Measurements from ENCODE around the gene PEAR1. TPM values are rescaled to one million over a fixed set of nuclear protein-coding genes. Genes with fewer than 3 reads are reported as not detected.
A peak's percentile ranks its signal among the peaks of the same experiment; 100 is the strongest.

PEAR1 gene
- total RNA-seq, 1 experiment from 2014 or later: 0.39 TPM

DNA sequence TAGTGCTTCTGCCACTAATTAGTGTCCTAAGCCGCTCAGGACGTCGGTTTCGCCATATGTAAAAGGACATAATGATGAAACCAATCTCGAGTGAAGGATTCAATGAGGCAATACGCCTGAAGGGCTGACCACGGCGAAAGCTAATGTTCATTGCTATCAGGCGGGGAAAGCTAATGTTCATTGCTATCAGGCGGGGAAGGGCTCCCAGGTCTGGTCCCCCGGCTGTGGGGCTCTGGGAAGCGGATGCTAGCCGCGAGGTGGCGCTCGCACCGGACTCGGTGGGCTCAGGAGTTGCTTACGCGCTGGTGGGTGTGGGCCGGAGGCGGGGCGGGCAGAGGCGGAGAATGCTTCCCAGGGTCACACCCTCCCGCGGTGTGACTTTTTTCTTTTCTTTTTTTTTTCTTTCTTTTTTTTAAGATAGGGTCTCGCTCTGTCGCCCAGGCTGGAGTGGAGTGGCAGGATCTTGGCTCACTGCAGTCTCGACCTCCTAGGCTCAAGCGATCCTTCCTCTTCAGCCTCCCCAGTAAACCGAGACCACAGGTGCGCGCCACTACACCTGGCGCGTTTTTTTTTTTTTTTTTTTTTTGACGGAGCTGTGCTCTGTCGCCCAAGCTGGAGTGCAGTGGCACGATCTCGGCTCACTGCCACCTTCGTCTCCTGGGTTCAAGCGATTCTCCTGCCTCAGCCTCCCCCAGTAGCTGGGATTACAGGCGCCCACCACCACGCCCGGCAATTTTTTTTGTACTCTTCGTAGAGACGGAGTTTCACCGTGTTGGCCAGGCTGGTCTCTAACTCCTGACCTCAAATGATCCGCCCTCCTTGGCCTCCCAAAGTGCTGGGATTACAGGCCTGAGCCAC is 1.1 kb upstream of the PEAR1 start:
- Histone ChIP-seq H3K9ac (ENCODE audit: extremely low read depth, insufficient read length, low read length) (no peak overlapping the region), H2BK20ac (ENCODE audit: low read depth, low read length, poor library complexity, severe bottlenecking) (no peak overlapping the region), H3K23me2 (ENCODE audit: insufficient read length, low read depth, low read length, poor library complexity, severe bottlenecking) (no peaks in the 10 kb centered on the region), H3K9me3 (ENCODE audit: control insufficient read depth, low read depth, low read length) (no peaks in the 10 kb centered on the region), H3K79me1 (ENCODE audit: insufficient read depth, low read depth, low read length, poor library complexity, severe bottlenecking) (no peaks in the 10 kb centered on the region), H3K14ac (ENCODE audit: insufficient read depth, low read length) (no peak overlapping the region), H4K20me1 (ENCODE audit: control insufficient read depth, insufficient read depth, insufficient read length) (no peaks in the 10 kb centered on the region), H4K91ac (ENCODE audit: insufficient read length, low read depth, low read length) (no peak overlapping the region), H4K5ac (ENCODE audit: insufficient read length, low read depth, low read length) (no peak overlapping the region), H2BK5ac (ENCODE audit: insufficient read length, low read length) (no peak overlapping the region), H2BK12ac (ENCODE audit: insufficient read length, low read depth, low read length) (no peak overlapping the region), H3K4ac (ENCODE audit: low read depth, low read length) (no peak overlapping the region), H3K4me1 (ENCODE audit: insufficient read depth, low read length) (no peaks in the 10 kb centered on the region), H3K27ac (ENCODE audit: insufficient read length, low read depth, low read length) (no peak overlapping the region), H2AFZ (ENCODE audit: low read length) (no peak overlapping the region), H3K23ac (ENCODE audit: insufficient read length, low read depth, low read length) (no peak overlapping the region), H3K4me2 (ENCODE audit: insufficient read depth, insufficient read length, low read length) (peak overlapping the region; percentile 38), H4K8ac (replicated peaks; ENCODE audit: insufficient read length, low read depth, low read length) (no peak overlapping the region), H3T11ph (ENCODE audit: low read length) (no peak overlapping the region), H2AK5ac (ENCODE audit: insufficient read length, low read length) (no peak overlapping the region), H3K56ac (ENCODE audit: insufficient read length, low read depth, low read length) (no peak overlapping the region), H2BK15ac (ENCODE audit: low read depth, low read length) (no peak overlapping the region), H3K27me3 (ENCODE audit: insufficient read depth, low read length) (peaks cover 21% of the 10 kb centered on the region; the same call in 1 of the 2 replicates), H2BK120ac (ENCODE audit: low read depth, low read length, poor library complexity, severe bottlenecking) (no peak overlapping the region), H3K18ac (ENCODE audit: insufficient read length, low read depth, low read length) (no peak overlapping the region), H3K79me2 (ENCODE audit: insufficient read depth, low read length) (no peaks in the 10 kb centered on the region)
- peak; percentile 93 for DNase-seq
- WGBS (ENCODE audit: extremely low coverage, insufficient read length, low lambda C conversion rate): no CpG with 5 or more reads among the region's 48 CpGs
- H3K4me1 Mint-ChIP-seq: peaks cover 22 to 41% of the 10 kb centered on the region in 2 experiments
- TF ChIP-seq, protein P1, sequence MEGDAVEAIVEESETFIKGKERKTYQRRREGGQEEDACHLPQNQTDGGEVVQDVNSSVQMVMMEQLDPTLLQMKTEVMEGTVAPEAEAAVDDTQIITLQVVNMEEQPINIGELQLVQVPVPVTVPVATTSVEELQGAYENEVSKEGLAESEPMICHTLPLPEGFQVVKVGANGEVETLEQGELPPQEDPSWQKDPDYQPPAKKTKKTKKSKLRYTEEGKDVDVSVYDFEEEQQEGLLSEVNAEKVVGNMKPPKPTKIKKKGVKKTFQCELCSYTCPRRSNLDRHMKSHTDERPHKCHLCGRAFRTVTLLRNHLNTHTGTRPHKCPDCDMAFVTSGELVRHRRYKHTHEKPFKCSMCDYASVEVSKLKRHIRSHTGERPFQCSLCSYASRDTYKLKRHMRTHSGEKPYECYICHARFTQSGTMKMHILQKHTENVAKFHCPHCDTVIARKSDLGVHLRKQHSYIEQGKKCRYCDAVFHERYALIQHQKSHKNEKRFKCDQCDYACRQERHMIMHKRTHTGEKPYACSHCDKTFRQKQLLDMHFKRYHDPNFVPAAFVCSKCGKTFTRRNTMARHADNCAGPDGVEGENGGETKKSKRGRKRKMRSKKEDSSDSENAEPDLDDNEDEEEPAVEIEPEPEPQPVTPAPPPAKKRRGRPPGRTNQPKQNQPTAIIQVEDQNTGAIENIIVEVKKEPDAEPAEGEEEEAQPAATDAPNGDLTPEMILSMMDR (conservative IDR thresholded peaks at IDR 0.05): peak; percentile 95
- no peaks in the 10 kb centered on the region; a peak in 2 of 5 replicates for H3K9me3 Mint-ChIP-seq
- H3K36me3 Mint-ChIP-seq (ENCODE audit: insufficient read depth in 1 of 3, low read depth in 3 of 3): no peaks in the 10 kb centered on the region
- peak overlapping the region; percentile 46 to 76 for H3K4me3 Mint-ChIP-seq
- H3K27ac Mint-ChIP-seq: no peak overlapping the region
- H3K27me3 Mint-ChIP-seq (ENCODE audit: low read depth): peaks cover 84% of the 10 kb centered on the region
